ENCODE measurements around the gene XRCC4. TPM values are rescaled to one million over a fixed set of nuclear protein-coding genes. Genes with fewer than 3 reads are reported as not detected.
A peak's percentile ranks its signal among the peaks of the same experiment; 100 is the strongest.

XRCC4 gene
- total RNA-seq, 1 donor from 2014 or later, result 10.0 TPM

- DNase-seq (ENCODE audit: extremely low read depth, low read depth, low spot score), result no peak
These were observed 293.6 kb downstream of the XRCC4 start for GRCh38 chr5:83370957-83371356.

- no peak for DNase-seq (ENCODE audit: extremely low read depth, low read depth, low spot score)
These were observed 294.4 kb downstream of the XRCC4 start for GRCh38 chr5:83371726-83372125.

GRCh38 chr5:83374547-83374946 lies 297.2 kb downstream of the XRCC4 start:
- DNase-seq (ENCODE audit: extremely low read depth, low read depth, low spot score), result no peak

GRCh38 chr5:83375049-83375745 lies 297.9 kb downstream of the XRCC4 start:
- no peak for DNase-seq (ENCODE audit: extremely low read depth, low read depth, low spot score)

GRCh38 chr5:83376461-83376860 lies 299.1 kb downstream of the XRCC4 start:
- no peak for DNase-seq (ENCODE audit: extremely low read depth, low read depth, low spot score)

GRCh38 chr5:83377131-83377865 lies 300.0 kb downstream of the XRCC4 start:
- DNase-seq (ENCODE audit: extremely low read depth, low read depth, low spot score), result no peak

- DNase-seq (ENCODE audit: extremely low read depth, low read depth, low spot score), result no peak
These were observed 301.4 kb downstream of the XRCC4 start for GRCh38 chr5:83378624-83379289.

- DNase-seq (ENCODE audit: extremely low read depth, low read depth, low spot score), result no peak
These were observed 308.5 kb downstream of the XRCC4 start for GRCh38 chr5:83385812-83386211.

GRCh38 chr5:83387041-83387440 lies 309.7 kb downstream of the XRCC4 start:
- no peak for DNase-seq (ENCODE audit: extremely low read depth, low read depth, low spot score)

- DNase-seq (ENCODE audit: extremely low read depth, low read depth, low spot score), result no peak
These were observed 311.3 kb downstream of the XRCC4 start for GRCh38 chr5:83388608-83389007.

GRCh38 chr5:83392766-83393503 lies 315.6 kb downstream of the XRCC4 start:
- DNase-seq (ENCODE audit: extremely low read depth, low read depth, low spot score), result no peak

- DNase-seq (ENCODE audit: extremely low read depth, low read depth, low spot score), result no peak
These were observed 316.1 kb downstream of the XRCC4 start for GRCh38 chr5:83393504-83393866.

GRCh38 chr5:83394190-83394589 lies 316.8 kb downstream of the XRCC4 start:
- no peak for DNase-seq (ENCODE audit: extremely low read depth, low read depth, low spot score)

- no peak for DNase-seq (ENCODE audit: extremely low read depth, low read depth, low spot score)
These were observed 319.3 kb downstream of the XRCC4 start for GRCh38 chr5:83396662-83397061.

GRCh38 chr5:83397658-83398057 lies 320.3 kb downstream of the XRCC4 start:
- DNase-seq (ENCODE audit: extremely low read depth, low read depth, low spot score), result no peak

GRCh38 chr5:83400241-83400640 lies 322.9 kb downstream of the XRCC4 start:
- DNase-seq (ENCODE audit: extremely low read depth, low read depth, low spot score), result no peak

- peak; percentile 18 for DNase-seq (ENCODE audit: extremely low read depth, low read depth, low spot score)
These were observed 323.4 kb downstream of the XRCC4 start for GRCh38 chr5:83400701-83401100.

GRCh38 chr5:83401122-83401731 lies 323.9 kb downstream of the XRCC4 start:
- no peak for DNase-seq (ENCODE audit: extremely low read depth, low read depth, low spot score)

GRCh38 chr5:83401775-83402174 lies 324.4 kb downstream of the XRCC4 start:
- DNase-seq (ENCODE audit: extremely low read depth, low read depth, low spot score), result no peak
